HG03175 (cell line): Measurements from ENCODE around the gene PTGES3L.
"Not testable (repeated sequence)": the region's sequence is repeated elsewhere in the genome, so short reads cannot be mapped to it uniquely, and the experiment has no call there.

Source experiments
- ATAC-seq: cut with Tn5 transposase; IDR thresholded peaks from one replicate; pipeline ENCODE4 v1.9.1; 2021; ENCODE audit warnings: mild to moderate bottlenecking, moderate library complexity; ENCODE audit not compliant: unreplicated experiment

Gene PTGES3L

DNA sequence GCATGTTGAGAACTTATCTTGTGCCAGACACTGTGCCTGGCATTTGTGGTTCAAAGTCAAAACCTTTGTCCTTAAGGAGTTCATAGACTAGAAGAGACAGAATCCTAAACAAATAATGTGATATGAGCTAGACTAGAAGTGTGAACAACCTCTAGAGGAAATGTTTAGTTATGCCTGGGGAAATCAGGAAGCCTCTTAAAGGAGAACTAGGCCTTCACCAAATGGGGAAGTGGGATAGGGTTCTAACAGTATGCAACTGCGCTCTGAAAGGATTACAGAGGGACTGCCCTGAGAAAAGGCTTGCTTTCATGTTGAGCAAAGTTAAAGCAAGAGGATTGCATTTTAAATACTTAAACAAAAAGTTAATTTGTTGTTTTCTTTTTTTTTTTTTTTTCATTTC lies 5.3 kb upstream of the PTGES3L start:
- peak; percentile 41 for ATAC-seq

DNA sequence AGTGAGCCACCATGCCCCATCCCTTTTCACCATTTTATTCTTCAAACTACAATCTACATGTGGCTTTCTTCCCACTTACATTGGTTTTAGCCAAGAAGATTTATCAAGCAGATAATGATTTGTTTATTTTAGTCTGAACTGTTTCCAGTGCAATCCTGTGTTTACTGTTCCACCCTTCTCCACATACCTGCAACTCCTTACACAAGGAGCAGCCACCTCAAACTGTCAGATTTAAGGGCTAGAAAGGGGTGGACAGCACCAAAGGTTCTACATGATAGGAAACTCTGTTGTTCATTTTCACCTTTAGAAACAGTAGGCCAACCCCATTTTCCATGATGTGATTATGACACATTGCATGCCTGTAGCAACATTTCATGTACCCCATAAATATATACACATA lies 2.4 kb upstream of the PTGES3L start:
- ATAC-seq = no peak

DNA sequence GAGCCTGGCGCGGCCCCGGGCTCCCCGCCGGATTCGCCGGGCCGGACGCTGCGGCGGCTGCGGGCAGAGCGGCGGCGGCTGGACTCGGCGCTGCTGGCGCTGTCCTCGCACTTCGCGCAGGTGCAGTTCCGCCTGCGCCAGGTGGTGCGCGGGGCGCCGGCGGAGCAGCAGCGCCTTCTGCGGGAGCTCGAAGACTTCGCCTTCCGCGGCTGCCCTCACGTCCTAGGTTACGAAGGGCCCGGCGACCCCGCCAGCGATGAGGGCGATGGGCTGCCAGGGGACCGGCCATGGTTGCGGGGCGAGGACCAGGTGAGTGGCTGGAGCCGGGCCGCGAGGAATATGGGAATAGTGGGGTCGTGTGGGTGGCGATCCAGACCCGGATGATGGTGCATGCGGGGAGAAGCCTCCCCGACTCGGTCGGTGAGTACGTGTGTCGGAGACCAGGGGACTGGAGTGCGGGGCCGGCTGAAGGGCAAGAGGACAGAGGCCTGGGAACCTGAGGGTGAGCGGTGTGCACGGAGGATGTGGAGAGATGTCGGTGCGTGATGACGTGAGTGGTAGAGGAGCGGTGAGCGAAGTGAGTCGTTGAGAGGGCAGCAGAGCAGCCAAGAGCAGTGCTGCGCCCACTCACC lies 1.0 kb upstream of the PTGES3L start:
- ATAC-seq = peak; percentile 56

DNA sequence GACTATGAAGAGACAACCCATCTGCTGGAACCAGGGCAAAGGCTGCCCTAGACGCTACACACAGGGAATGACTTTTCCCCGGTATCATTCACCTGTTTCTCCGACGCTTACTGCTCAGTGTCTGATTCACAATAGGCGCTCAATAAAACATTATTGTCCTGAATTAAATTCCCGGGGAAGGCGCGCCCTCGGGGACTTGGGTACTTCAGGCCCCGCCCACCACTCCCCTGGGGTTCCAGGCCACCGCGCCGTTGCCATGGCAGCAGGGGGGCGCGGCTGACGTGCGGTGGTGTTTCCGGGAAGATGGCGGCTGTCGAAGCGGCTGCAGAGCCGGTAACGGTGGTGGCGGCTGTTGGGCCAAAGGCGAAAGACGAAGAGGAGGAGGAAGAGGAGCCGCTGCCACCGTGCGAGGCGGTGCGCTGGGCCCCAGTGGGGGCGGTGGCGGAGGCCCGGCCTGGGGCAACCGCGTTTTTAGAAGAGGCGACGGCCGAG lies 440 bp upstream of the PTGES3L start, which contains the start of gene RUNDC1:
RUNDC1 (plus strand) TSS at position 292 of the 492 bp plus-strand sequence; CDS start at position 304, 12 bp downstream.
- ATAC-seq = peak; percentile 71

DNA sequence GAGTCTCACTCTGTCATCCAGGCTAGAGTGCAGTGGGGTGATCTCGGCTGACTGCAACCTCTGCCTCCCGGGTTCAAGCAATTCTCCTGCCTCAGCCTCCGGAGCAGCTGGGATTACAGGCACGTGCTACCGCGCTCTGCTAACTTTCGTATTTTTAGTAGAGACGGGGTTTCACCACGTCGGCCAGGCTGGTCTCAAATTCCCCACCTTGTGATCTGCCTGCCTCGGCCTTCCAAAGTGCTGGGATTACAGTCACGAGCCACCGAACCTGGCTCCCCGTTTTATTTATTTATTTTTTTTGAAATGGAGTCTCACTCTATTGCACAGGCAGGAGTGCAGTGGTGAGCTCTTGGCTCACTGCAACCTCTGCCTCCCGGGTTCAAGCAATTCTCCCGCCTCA lies 4.2 kb downstream of the PTGES3L start:
- not testable (repeated sequence) for ATAC-seq

DNA sequence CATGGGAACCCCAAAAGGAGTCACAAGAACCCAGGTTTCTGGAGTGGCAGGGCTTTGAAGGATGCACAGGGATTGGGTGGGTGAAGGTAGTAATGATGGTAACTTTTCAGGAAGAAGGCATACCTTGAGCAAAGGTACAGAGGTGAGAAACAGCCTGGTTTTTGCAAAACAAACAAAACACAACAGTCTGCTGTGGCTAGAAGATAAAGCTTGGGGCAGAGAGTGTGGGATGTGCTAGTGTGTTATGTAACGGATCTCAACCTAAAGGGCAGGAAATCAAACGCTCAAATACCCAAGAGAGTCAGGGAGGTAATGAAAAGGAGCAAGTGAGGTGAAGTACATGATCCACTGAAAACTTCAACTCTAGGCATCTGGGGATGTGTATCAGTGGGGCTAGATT lies 4.6 kb downstream of the PTGES3L start:
- no peak for ATAC-seq

DNA sequence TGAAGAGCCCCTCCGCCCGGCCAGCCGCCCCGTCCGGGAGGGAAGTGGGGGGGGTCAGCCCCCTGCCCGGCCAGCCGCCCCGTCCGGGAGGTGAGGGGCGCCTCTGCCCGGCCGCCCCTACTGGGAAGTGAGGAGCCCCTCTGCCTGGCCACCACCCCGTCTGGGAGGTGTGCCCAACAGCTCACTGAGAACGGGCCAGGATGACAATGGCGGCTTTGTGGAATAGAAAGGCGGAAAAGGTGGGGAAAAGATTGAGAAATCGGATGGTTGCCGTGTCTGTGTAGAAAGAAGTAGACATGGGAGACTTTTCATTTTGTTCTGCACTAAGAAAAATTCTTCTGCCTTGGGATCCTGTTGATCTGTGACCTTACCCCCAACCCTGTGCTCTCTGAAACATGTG lies 6.6 kb downstream of the PTGES3L start:
- not testable (repeated sequence) for ATAC-seq

DNA sequence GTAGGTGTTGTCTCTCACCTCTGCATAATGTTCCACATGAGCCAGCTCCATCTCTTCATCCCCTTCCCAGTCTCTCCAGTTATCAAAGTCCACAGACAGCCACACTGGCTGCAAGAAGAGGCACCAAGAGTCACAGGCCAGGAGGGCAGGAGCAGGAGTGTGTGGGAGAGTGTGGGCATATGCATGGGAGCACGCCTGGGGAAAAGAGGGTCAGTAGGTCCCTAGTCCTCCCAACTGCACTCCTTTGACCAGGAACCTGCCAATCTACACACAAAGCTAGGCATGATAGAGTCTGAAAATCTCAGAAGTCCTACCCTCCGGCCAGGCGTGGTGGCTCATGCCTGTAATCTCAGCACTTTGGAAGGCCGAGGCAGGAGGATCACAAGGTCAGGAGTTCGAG lies 8.3 kb downstream of the PTGES3L start:
- no peak for ATAC-seq

DNA sequence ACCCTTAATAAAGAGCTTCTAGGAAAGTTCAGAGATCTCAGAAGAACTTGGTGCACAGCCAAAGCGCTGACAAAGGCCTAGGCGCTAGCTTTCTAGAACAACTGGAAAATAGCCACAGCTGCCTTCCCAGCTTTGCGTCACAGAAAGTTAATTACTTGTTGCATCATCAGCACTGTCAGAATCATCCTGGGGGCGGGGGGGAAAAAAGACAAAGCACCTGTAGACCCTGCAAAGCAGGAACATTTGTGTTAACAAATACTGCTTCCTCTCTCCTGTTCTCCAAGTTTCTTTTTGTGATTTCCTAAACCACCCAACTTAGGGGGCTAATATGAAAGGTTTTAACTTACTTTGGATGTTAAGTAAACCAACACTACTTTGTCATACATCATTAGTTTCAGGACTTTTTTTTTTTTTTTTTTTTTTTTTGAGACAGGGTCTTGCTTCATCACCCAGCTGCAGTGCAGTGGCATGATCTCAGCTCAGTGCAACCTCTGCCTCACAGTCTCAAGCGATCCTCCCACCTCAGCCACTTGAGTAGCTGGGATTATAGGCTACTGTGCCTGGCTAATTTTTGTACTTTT lies 10.8 kb downstream of the PTGES3L start:
- ATAC-seq = no peak

DNA sequence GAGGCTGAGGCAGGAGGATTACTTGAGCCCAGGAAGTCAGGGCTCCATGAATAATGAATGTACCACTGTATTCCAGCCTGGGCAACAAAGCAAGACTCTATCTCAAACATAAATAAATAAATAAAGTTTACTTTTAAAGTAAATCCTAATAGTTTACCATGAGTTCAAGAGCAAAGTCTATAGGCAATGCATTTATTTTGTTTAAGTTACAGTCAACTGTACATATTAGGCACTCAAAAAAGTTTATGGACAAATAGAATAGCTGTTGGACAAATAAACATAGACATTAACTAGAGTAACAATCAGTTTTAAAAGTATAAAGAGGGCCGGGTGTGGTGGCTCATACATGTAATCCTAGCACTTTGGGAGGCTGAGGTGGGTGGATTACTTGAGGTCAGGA lies 12.0 kb downstream of the PTGES3L start:
- ATAC-seq = no peak

DNA sequence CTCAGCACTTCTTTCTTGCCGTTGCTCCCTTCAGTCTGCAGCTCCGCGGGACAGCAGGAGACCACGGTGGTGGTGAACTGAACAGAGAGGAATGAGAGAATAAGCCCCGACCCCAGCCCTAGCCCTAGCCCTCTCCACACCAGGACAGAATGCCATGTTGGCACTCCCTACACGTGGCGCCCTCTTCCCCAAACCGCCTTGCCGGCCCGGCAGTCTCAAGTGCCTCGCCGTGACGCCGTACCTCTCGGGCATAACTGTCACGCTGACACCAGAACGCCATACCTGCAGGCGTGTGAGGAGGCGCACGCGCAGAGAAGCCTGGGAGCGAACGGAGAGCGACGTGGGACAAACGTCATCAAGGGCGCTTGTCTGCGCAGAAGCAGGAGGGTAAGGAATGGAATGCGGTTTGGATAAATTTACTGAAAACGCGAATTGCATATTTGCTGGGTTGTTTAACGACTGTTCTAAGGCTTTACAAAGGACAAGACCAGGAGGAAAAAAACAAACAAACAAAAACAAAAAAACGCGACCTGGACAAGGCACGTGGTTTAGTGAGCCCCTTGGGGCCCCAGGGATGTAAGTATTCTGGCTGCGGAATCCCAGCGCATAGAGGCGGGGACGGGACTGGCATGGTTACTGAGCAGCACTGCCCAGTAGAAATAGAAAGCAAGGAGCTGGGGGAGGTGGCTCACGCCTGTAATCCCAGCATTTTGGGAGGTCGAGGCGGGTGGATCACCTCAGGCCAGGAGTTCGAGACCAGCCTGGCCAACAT lies 15.5 kb downstream of the PTGES3L start, which contains the start of gene AARSD1:
AARSD1 (minus strand) TSS at position 294 of the 772 bp plus-strand sequence; CDS start at position 280, 14 bp downstream.
- peak; percentile 85 for ATAC-seq

DNA sequence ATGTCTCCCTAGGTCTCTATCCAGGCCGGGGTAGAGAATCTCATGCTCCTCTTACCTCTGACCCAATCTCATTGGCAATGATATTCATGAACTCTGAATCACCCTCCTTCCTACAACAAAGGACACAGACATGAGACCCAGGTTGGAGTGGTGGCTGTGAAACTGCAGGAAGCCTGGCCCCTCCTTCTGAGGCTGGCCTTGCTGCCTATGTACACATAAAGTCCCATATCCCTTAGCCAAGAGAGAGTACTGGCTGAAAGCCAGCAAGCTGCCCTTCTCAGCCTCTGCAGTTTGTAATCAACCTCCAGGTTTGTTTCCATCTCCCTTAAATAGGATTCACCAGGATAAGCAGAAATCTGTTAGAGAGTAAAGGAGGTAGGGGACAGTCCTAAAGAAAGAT lies 26.2 kb downstream of the PTGES3L start:
- ATAC-seq = no peak

DNA sequence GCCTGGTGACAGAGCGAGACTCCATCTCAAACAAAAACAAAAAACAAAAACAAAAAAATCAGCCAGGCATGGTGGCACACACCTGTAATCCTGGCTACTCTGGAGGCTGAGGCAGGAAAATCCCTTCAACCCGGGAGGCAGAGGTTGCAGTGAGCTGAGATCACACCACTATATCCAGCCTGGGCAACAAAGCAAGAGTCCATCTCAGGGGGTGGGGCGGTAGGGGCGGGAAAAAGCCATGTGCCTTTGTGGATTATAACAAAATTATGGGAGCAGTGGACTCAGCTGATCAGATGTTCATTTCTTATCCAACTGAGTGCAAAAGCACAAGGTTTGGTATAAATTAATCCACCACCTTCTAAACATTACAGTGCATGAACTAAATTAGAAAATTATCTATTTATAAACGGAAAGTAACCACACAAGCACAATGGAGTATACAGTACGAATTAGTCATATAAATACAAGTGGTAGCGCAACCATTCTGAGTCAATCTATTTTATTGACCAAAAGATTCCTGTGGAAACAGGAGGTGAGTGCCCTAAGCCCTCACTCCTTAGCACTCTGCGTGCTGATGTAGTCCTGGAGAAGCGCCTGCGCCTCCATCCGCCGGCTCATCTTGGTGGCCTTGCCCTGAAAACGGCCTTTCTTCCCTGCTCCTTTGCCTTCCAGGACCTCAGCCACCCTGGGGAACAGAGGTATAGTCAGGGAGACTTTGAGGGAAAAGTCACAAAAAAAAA lies 29.7 kb downstream of the PTGES3L start:
- ATAC-seq = no peak

DNA sequence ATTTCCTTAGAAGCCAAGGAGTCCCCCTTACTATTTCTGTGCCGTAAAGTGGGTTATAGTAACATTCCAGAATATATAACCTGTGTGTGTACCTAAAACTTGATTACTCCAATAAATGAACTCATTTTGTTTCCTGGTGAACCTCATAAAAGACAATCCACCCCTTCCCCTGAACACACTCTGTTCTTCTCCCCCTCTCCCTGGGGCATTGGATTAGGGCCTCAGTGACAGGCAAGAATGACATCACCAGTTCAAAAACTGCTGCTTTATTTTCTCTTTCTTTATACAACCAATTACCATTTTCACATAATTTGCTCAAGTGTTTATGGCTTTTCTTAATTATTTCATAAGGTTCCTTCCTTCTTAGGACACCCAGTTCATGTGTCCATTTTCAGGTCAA lies 33.1 kb downstream of the PTGES3L start:
- no peak for ATAC-seq

DNA sequence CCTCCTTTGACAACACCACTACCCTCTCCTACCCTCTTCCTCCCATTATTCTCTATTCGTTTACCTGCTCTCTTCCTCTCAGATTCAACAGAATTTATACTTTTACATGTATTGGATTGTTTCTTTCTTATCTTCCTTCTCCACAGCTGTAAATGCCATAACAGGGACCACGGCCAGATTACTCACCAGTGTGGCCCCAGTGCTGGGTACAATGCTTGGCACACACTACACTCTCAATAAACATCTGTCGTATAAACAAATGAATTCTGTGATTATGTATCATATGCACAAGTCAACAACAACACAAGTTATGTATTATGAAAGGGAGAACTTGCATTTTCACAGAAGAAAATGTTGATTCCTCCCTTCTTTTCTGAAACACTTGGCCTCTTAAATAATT lies 35.7 kb downstream of the PTGES3L start:
- ATAC-seq = no peak

DNA sequence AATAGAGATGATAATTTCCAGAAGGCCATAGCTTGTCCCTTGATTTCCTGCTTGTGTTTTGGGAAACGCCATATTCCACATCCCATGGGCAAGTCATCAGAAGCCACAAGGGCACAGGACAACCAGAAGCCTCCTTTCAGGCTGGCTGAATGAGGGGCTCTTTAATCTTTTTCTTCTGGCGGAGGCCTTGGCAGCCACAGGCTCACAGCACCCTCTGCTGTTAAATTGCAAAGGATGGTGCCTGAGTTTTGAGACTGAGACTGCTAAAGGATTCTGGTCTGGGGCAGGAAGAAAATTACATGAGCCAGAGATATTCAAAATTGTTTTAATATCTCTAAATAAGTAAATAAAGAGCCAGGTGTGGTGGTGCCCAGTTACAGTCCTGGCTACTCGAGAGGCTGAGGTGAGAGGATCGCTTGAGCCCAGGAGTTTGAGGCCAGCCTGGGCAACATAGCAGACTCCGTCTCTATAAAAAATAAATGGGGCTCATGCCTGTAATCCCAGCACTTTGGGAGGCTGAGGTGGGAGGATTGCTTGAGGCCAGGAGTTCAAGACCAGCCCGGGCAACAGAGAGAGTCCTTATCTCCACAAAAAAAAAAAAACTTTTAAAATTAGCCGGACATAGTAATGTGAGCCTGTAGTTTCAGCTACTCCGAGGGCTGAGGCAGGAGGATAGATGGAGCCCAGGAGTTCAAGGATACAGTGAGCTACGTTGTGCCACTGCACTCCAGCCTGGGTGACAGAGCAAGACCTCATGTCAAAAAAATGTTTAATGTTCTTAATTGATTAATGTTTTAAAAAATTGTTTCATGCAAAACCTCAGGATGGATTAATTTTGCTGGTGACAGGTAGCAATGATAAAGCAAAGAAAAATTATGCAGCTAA lies 41.9 kb downstream of the PTGES3L start:
- ATAC-seq = no peak

DNA sequence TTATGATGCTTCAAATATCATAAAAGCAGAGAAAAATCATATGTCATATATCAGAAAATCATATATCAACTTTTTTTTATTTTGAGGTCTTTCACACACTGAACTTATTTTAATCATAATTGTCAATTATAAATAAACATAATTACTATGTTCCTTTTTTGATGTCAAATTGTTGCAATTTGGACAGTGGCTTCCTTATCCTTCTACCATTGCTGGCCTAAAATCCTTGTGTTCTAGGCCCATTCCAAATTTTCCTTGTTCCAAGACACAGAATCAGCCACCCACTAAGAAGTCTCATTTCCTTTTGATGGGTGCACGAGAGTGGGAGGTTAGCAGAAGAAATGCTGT lies 50.4 kb downstream of the PTGES3L start:
- ATAC-seq = no peak

DNA sequence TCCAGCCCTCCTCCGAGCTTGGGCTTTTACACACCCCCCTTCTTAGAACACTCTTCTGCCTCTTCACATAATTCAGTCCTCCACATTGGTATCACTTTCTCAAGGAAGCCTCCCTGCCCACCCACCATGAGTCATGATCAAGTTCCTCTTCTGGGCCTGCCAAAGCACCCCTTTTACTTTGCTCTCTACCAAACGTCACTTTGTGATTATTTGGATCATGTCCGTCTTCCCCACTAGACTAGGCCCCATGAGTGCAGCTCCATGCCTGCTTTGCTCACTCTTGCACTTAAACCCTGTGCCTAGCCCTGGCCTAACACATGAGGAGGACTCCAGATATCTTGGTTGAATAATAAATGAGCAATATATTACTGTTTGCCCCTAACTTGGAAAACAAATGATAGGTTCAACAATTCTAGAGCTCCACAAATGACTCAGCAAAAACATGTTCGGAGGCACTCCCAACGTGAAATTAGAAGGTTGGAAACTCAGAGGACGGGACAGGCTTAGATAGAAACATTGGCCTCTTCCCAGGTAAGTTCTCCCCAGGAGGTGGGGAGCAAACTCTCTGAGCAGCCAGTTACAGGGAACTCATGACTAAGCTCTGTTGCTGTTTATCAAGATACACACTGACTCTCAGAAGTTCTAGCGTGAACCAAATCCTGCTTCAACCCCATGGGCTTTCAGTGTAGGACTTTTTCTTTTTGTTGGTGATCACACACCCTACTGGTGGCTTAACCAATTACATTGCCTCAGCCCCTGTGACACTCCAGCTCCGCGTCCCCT lies 51.0 kb downstream of the PTGES3L start:
- peak; percentile 47 for ATAC-seq

DNA sequence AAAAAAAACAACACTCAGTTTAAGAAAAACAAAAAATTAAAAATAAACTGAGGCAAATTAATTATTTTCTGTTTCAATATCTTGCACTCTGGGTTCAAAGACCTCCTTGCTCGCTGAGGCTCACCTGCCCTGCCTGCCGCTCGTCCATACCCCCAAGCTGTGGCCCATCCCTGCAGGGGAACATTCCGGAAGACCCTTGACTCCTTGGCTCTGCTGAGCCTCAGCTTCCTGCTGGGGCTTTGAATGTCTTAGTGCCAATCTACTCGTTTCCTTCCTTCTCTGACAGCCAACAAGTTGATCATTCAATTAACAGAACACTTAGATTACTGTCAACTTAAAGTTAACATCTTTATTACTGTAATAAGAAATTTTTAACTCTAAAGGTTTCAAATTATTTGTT lies 55.0 kb downstream of the PTGES3L start:
- ATAC-seq = no peak
